ENCODE data around the gene TNS3. TPM values are rescaled to one million over a fixed set of nuclear protein-coding genes. Genes with fewer than 3 reads are reported as not detected.
A peak's percentile ranks its signal among the peaks of the same experiment; 100 is the strongest.

TNS3 gene
- total RNA-seq, 1 donor from 2014 or later, result 89.8 TPM

DNA sequence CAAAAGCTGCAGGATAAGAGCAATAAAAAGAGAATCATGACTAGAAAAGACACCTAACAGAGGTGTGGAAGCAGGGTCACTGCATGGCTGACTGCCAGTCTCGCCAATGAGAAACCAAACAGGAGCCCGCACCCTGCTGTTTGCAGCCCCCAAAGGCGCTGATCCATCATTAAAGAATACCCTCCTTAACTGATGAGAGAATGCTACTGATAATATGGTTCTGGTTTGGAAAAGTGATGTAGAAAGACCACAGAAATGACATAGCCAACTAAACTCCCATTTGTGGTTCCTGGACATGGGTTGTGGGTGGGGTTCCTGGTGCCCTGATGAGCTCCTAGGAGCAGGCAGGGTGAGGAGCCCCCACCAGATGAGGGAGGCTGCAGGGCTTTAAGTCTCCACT lies 207.4 kb downstream of the TNS3 start:
- peaks cover under 1 to 2% of the 10 kb centered on the region in 2 donors for H3K4me1 ChIP-seq
- intact Hi-C loops (cut with DNase I), result no loop called here
- no peaks in the 10 kb centered on the region for H3K36me3 ChIP-seq
- no peak overlapping the region for H3K27ac ChIP-seq
- no peak for DNase-seq (ENCODE audit: low spot score in 2 of 2)
- no peak for TF ChIP-seq CTCF (IDR thresholded peaks at IDR 0.05)
- H3K27me3 ChIP-seq, result no peaks in the 10 kb centered on the region
- no peak overlapping the region for H3K4me3 ChIP-seq
- no peaks in the 10 kb centered on the region for H3K9me3 ChIP-seq

GRCh38 chr7:47373871-47374451 lies 207.9 kb downstream of the TNS3 start:
- peaks cover 0 to 4% of the 10 kb centered on the region in 2 donors for H3K36me3 ChIP-seq
- no peaks in the 10 kb centered on the region for H3K4me1 ChIP-seq
- no peak overlapping the region for H3K27ac ChIP-seq
- intact Hi-C loops (cut with DNase I), result no loop called here
- no peak for TF ChIP-seq CTCF (IDR thresholded peaks at IDR 0.05)
- H3K27me3 ChIP-seq, result no peaks in the 10 kb centered on the region
- H3K4me3 ChIP-seq, result no peak overlapping the region
- no peak for DNase-seq (ENCODE audit: low spot score in 2 of 2)
- H3K9me3 ChIP-seq, result no peaks in the 10 kb centered on the region

DNA sequence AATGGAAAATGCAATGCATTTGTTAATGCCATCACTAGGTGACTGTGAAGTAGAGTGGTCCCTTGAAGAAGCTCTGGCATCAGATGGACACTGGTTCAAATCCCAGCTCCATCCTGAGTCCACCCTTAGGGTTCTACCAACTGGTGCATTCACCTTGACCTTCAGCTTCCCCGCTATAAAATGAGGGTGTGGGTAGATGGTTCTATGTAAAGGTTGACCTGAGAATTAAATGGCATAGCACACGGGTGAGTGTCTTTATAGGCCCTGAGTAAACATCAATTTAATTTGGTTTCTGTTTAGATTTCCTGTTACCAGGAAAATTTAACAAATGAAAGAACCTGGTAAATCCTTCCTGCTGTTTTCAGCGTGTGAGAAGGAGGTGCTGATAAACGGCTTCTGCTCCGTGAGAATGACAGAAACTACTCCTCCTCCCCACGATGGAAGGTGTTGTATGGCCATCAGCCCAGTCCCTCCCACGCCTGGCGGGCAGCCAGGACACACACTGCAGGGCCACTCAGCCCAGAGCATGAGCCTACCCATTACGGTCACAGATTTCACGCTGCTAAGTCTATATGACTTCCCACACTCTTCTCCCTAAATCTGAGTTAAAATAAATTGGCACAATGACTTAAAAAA lies 210.1 kb downstream of the TNS3 start:
- H3K4me3 ChIP-seq, result no peak overlapping the region
- H3K36me3 ChIP-seq, result peaks cover 0 to 17% of the 10 kb centered on the region in 2 donors
- no peaks in the 10 kb centered on the region for H3K27me3 ChIP-seq
- peak in 1 of 2 donors; percentile 71 for DNase-seq (ENCODE audit: low spot score in 2 of 2)
- no peaks in the 10 kb centered on the region for H3K4me1 ChIP-seq
- H3K9me3 ChIP-seq, result no peaks in the 10 kb centered on the region
- no peak for TF ChIP-seq CTCF (IDR thresholded peaks at IDR 0.05)
- H3K27ac ChIP-seq, result no peak overlapping the region
- intact Hi-C loops (cut with DNase I), result no loop called here

GRCh38 chr7:47371317-47371716 lies 210.6 kb downstream of the TNS3 start:
- Histone ChIP-seq H3K36me3 (peaks cover 0 to 17% of the 10 kb centered on the region in 2 donors), H3K4me1 (no peaks in the 10 kb centered on the region), H3K9me3 (no peaks in the 10 kb centered on the region), H3K27ac (no peak overlapping the region), H3K27me3 (no peaks in the 10 kb centered on the region), H3K4me3 (no peak overlapping the region)
- intact Hi-C loops (cut with DNase I), result no loop called here
- TF ChIP-seq CTCF (IDR thresholded peaks at IDR 0.05), result no peak
- DNase-seq (ENCODE audit: low spot score in 2 of 2), result no peak

GRCh38 chr7:47370461-47371042 lies 211.4 kb downstream of the TNS3 start:
- no peak for DNase-seq (ENCODE audit: low spot score in 2 of 2)
- TF ChIP-seq CTCF (IDR thresholded peaks at IDR 0.05), result no peak
- no peaks in the 10 kb centered on the region for H3K4me1 ChIP-seq
- H3K4me3 ChIP-seq, result no peak overlapping the region
- peaks cover 0 to 17% of the 10 kb centered on the region in 2 donors for H3K36me3 ChIP-seq
- H3K27ac ChIP-seq, result no peak overlapping the region
- H3K27me3 ChIP-seq, result no peaks in the 10 kb centered on the region
- no peaks in the 10 kb centered on the region for H3K9me3 ChIP-seq
- intact Hi-C loops (cut with DNase I), result no loop called here

Measured in ascending aorta (tissue), 2 donors.